Measurements from ENCODE around the gene PADI1. TPM values are rescaled to one million over a fixed set of nuclear protein-coding genes. Genes with fewer than 3 reads are reported as not detected.

The PADI1 gene
- total RNA-seq, 1 donor, result under 0.01 TPM

DNA sequence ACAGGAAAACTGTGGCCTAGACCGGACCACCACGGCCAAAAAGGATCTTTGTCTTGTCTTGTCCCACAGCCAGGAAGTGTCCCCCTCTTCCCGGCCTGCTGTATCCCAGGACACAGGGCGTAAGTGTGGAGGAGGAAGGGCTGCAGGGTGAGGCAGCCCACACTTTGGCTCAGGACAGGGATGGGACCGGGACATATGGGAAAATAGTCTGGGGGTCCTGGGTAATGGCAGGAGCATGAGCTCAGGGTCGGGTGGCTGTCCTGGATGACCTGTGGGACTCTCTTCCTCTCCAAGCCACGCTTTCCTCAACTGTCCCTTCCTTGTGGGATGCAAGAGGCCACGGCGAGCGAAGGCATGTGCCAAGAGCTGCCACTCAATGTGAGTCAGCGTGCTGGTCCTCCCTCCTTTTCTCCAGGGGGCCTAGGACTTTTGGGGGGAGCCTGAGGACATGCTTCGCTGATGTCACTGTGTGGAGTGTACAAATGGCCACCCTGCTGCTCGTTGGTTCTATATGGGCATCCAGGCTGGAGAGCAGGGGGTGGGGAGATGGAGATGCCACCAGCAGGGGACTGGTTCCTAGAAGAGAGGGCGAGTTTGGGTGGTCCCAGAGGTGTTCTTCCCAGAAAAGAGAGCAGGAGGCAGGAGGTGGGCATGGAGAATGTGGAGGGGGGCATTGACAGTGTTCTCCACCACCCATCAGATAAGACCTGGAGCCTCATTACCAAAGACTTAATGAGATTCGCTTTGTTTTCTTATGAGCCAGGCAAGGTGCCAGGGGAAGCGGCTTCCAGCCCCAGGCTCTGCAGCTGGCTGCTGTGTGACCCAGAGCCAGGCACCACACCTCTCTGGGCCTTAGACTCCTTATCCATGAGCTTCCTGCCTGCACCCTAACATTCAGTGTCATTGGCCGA lies 11.5 kb upstream of the PADI1 start:
- no peaks in the 10 kb centered on the region for H3K79me2 ChIP-seq (ENCODE audit: insufficient read depth, low read length)
- no peaks in the 10 kb centered on the region for H3K36me3 ChIP-seq (ENCODE audit: insufficient read depth, low read length)
- peaks cover 22% of the 10 kb centered on the region for H3K4me1 ChIP-seq (ENCODE audit: insufficient read depth, low read length)
- H3K9me3 ChIP-seq (ENCODE audit: low read depth, low read length), result peaks cover 4% of the 10 kb centered on the region
- H4K20me1 ChIP-seq (ENCODE audit: insufficient read depth, low read length), result no peaks in the 10 kb centered on the region
- no peaks in the 10 kb centered on the region for H3K27me3 ChIP-seq (ENCODE audit: insufficient read depth, low read length)
- H3K4me2 ChIP-seq (ENCODE audit: insufficient read depth, low read length), result no peak overlapping the region
- no peak for DNase-seq (ENCODE audit: insufficient read length, low spot score, missing footprints)
- no peak overlapping the region for H3K27ac ChIP-seq (ENCODE audit: low read depth, low read length)
- TF ChIP-seq, protein P1, sequence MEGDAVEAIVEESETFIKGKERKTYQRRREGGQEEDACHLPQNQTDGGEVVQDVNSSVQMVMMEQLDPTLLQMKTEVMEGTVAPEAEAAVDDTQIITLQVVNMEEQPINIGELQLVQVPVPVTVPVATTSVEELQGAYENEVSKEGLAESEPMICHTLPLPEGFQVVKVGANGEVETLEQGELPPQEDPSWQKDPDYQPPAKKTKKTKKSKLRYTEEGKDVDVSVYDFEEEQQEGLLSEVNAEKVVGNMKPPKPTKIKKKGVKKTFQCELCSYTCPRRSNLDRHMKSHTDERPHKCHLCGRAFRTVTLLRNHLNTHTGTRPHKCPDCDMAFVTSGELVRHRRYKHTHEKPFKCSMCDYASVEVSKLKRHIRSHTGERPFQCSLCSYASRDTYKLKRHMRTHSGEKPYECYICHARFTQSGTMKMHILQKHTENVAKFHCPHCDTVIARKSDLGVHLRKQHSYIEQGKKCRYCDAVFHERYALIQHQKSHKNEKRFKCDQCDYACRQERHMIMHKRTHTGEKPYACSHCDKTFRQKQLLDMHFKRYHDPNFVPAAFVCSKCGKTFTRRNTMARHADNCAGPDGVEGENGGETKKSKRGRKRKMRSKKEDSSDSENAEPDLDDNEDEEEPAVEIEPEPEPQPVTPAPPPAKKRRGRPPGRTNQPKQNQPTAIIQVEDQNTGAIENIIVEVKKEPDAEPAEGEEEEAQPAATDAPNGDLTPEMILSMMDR (IDR thresholded peaks at IDR 0.05; ENCODE audit: extremely low read depth, low read depth, low read length), result no peak
- no peak overlapping the region for H3K4me3 ChIP-seq (ENCODE audit: insufficient read depth, low read length)
- H2AFZ ChIP-seq (ENCODE audit: low read length), result no peak overlapping the region

DNA sequence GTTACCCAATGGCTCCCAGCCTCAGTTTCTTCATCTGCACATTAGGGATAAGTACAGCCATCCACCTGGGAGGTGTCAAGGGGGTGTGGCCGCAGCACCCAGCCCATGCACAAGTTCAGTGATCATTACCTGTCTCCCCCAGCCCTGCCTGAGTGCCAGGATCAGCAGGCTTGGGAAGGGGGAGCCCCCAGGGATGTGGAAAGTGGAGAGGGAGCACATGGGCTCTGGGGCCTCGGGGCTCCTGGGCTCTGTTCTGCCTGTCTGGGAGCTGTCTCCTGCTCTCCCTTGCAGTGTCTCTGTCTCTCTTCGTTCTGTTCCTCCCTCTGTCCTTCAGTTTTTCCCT lies 10.8 kb upstream of the PADI1 start:
- Histone ChIP-seq H3K36me3 (ENCODE audit: insufficient read depth, low read length) (no peaks in the 10 kb centered on the region), H3K27ac (ENCODE audit: low read depth, low read length) (no peak overlapping the region), H2AFZ (ENCODE audit: low read length) (peak overlapping the region; percentile 56), H3K4me1 (ENCODE audit: insufficient read depth, low read length) (peaks cover 27% of the 10 kb centered on the region), H3K79me2 (ENCODE audit: insufficient read depth, low read length) (no peaks in the 10 kb centered on the region), H3K27me3 (ENCODE audit: insufficient read depth, low read length) (no peaks in the 10 kb centered on the region), H4K20me1 (ENCODE audit: insufficient read depth, low read length) (no peaks in the 10 kb centered on the region), H3K4me2 (ENCODE audit: insufficient read depth, low read length) (no peak overlapping the region), H3K9me3 (ENCODE audit: low read depth, low read length) (no peaks in the 10 kb centered on the region), H3K4me3 (ENCODE audit: insufficient read depth, low read length) (no peak overlapping the region)
- DNase-seq (ENCODE audit: insufficient read length, low spot score, missing footprints), result no peak
- TF ChIP-seq, protein P1 (IDR thresholded peaks at IDR 0.05; ENCODE audit: extremely low read depth, low read depth, low read length), result no peak

DNA sequence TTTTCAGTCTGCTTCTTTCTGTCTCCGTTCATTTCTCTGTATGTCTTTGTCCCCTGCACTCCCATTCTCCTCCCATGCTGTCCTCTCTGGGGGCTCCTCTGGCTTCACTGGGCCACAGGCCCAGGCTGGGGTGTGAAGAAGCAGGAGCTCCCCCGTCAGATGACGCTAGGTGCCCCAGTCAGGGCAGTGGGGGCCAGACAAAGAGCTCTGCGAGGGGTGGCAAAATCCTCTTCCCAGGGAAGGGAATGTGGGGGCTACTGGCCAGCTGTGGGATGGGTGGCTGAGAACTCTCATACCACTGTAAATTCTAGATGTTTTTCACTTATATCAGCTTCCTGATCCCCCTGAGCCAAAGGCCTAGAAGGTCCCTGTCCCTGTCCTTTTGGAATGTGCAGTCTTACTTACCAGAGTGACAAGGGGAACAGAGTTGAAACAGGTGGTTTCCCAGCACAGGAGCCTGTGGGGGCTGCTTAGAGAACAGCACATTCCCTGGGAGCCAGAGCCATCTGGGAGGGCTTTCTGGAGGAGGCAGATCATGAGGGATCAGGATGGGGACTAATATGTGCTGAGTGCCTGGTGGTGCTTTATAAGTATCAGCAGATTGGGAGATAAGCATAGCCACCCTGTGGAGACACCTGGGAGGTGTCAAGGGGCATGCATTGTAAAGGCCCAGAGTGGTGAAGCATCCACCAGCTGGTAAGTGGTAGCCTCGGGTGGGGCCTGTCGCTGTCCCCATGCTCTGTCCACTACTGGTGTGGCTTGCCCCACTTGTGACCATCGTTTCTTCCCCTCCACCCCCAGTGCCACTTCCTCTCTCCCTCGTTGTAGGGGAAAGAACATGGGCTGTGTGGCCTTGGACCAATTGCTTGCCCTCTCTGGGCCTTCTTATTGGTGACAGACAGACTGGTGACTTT lies 10.1 kb upstream of the PADI1 start:
- H3K4me1 ChIP-seq (ENCODE audit: insufficient read depth, low read length), result peaks cover 20% of the 10 kb centered on the region
- peak overlapping the region; percentile 56 for H2AFZ ChIP-seq (ENCODE audit: low read length)
- H3K4me3 ChIP-seq (ENCODE audit: insufficient read depth, low read length), result no peak overlapping the region
- H3K27me3 ChIP-seq (ENCODE audit: insufficient read depth, low read length), result no peaks in the 10 kb centered on the region
- TF ChIP-seq, protein P1 (IDR thresholded peaks at IDR 0.05; ENCODE audit: extremely low read depth, low read depth, low read length), result no peak
- no peak overlapping the region for H3K4me2 ChIP-seq (ENCODE audit: insufficient read depth, low read length)
- no peak overlapping the region for H3K27ac ChIP-seq (ENCODE audit: low read depth, low read length)
- DNase-seq (ENCODE audit: insufficient read length, low spot score, missing footprints), result no peak
- no peaks in the 10 kb centered on the region for H3K79me2 ChIP-seq (ENCODE audit: insufficient read depth, low read length)
- no peaks in the 10 kb centered on the region for H3K9me3 ChIP-seq (ENCODE audit: low read depth, low read length)
- no peaks in the 10 kb centered on the region for H4K20me1 ChIP-seq (ENCODE audit: insufficient read depth, low read length)
- H3K36me3 ChIP-seq (ENCODE audit: insufficient read depth, low read length), result no peaks in the 10 kb centered on the region

GRCh38 chr1:17195731-17196130 lies 9.2 kb upstream of the PADI1 start:
- H4K20me1 ChIP-seq (ENCODE audit: insufficient read depth, low read length), result no peaks in the 10 kb centered on the region
- no peak overlapping the region for H3K27ac ChIP-seq (ENCODE audit: low read depth, low read length)
- no peak overlapping the region for H2AFZ ChIP-seq (ENCODE audit: low read length)
- peaks cover 12% of the 10 kb centered on the region for H3K4me1 ChIP-seq (ENCODE audit: insufficient read depth, low read length)
- no peak overlapping the region for H3K4me3 ChIP-seq (ENCODE audit: insufficient read depth, low read length)
- TF ChIP-seq, protein P1 (IDR thresholded peaks at IDR 0.05; ENCODE audit: extremely low read depth, low read depth, low read length), result no peak
- H3K36me3 ChIP-seq (ENCODE audit: insufficient read depth, low read length), result no peaks in the 10 kb centered on the region
- H3K27me3 ChIP-seq (ENCODE audit: insufficient read depth, low read length), result no peaks in the 10 kb centered on the region
- H3K4me2 ChIP-seq (ENCODE audit: insufficient read depth, low read length), result no peak overlapping the region
- no peak for DNase-seq (ENCODE audit: insufficient read length, low spot score, missing footprints)
- H3K9me3 ChIP-seq (ENCODE audit: low read depth, low read length), result no peaks in the 10 kb centered on the region
- no peaks in the 10 kb centered on the region for H3K79me2 ChIP-seq (ENCODE audit: insufficient read depth, low read length)

All from osteoblast (primary cell).